HCT116 (cell line): ENCODE results near the gene SLC66A2. TPM values are rescaled to one million over a fixed set of nuclear protein-coding genes. Genes with fewer than 3 reads are reported as not detected.

Experiments used
- ATAC-seq: fragments of 200-7000 bp; cut with Tn5 transposase; 2 replicates; pipeline ENCODE4 v1.9.1; 2020; ENCODE audit warnings: mild to moderate bottlenecking, moderate library complexity
- BruUV-seq: library from RNA; stranded (reverse); fragments of 400-500 nt; replicated peaks from 2 replicates; lab custom pipeline; 2021; lab: Mats Ljungman, UMichigan
- CTCF ChIA-PET: fragments of 300-600 bp; sonication (Branson Sonifier 250); formaldehyde crosslinking; loops from one replicate; lab custom pipeline; 2021; ENCODE audit warnings: antibody characterized with exemption; lab: Charles Lee
- POLR2A ChIA-PET: fragments of 300-600, 350-600 bp; sonication (Branson Sonifier 250); formaldehyde crosslinking; loops from one replicate; lab custom pipeline; 2021; ENCODE audit warnings: antibody characterized with exemption; lab: Charles Lee
- RAD21 ChIA-PET, 2 experiments: fragments of 300-600 bp; sonication (Branson Sonifier 250); formaldehyde crosslinking; loops; one replicate each; lab custom pipeline; 2023; ENCODE audit warnings: low total read pairs in 2 of 2; ENCODE audit not compliant: uncharacterized antibody in 2 of 2, unreplicated experiment in 2 of 2, low non-redundant PET in 1 of 2; lab: Charles Lee
- DNase-seq: peaks from one replicate; pipeline ENCODE4 v3.0.0-alpha.2; 2010; ENCODE audit warnings: low read depth, low spot score
- H2AFZ ChIP-seq: fragments of 200-600 bp; shearing (Covaris generic), sonication (generic); 2 replicates; pipeline ENCODE4 v1.6.1; 2017; ENCODE audit warnings: low read depth, mixed run types, mixed read lengths, antibody characterized with exemption, low read length; ENCODE audit not compliant: poor library complexity, severe bottlenecking
- H3K27ac ChIP-seq: 2 replicates; pipeline ENCODE4 v1.5.1; 2012; ENCODE audit warnings: low read depth, low read length
- H3K27me3 ChIP-seq: fragments of 200-600 bp; sonication (generic); 2 replicates; pipeline ENCODE4 v1.6.1; 2016; ENCODE audit warnings: mixed run types, low read length, mixed read lengths; ENCODE audit not compliant: insufficient read depth
- H3K36me3 ChIP-seq, 2 experiments: fragments of 200-500 bp in 1 of 2; fragments of 200-600 bp in 1 of 2; sonication (Bioruptor generic) in 1 of 2; sonication (generic) in 1 of 2; 2 replicates each; pipeline versions ENCODE4 v1.5.1 to v1.6.1; 2014 to 2016; ENCODE audit warnings: low read length in 2 of 2, inconsistent platforms in 1 of 2, mixed read lengths in 1 of 2, mixed run types in 1 of 2; ENCODE audit not compliant: insufficient read depth in 2 of 2, control insufficient read depth in 1 of 2
- H3K4me1 ChIP-seq, 2 experiments: fragments of 200-600 bp in 1 of 2; sonication (generic) in 1 of 2; 2 replicates each; pipeline versions ENCODE4 v1.5.1 to v1.6.1; 2012 to 2017; ENCODE audit warnings: low read length in 2 of 2, inconsistent platforms in 1 of 2, mild to moderate bottlenecking in 1 of 2, mixed read lengths in 1 of 2, mixed run types in 1 of 2, moderate library complexity in 1 of 2; ENCODE audit not compliant: insufficient read depth in 2 of 2, control insufficient read depth in 1 of 2
- H3K4me2 ChIP-seq: fragments of 200-600 bp; sonication (generic); 2 replicates; pipeline ENCODE4 v1.6.1; 2017; ENCODE audit warnings: mixed run types, low read length, mixed read lengths
- H3K4me3 ChIP-seq, 2 experiments: fragments of 200-600 bp in 1 of 2; sonication (generic) in 1 of 2; replicated peaks in 1 of 2; 2 replicates each; pipeline ENCODE4 v1.5.1; 2011 to 2016; ENCODE audit warnings: low read length in 2 of 2, control low read depth in 1 of 2, low read depth in 1 of 2, mild to moderate bottlenecking in 1 of 2, mixed read lengths in 1 of 2, mixed run types in 1 of 2
- H3K79me2 ChIP-seq: fragments of 200-600 bp; sonication (generic); 2 replicates; pipeline ENCODE4 v1.6.1; 2017; ENCODE audit warnings: mild to moderate bottlenecking, mixed run types, low read length, moderate library complexity, mixed read lengths; ENCODE audit not compliant: insufficient read depth
- H3K9ac ChIP-seq: fragments of 200-600 bp; sonication (generic); 2 replicates; pipeline ENCODE4 v1.6.1; 2016; ENCODE audit warnings: low read length, mixed read lengths
- H3K9me2 ChIP-seq: fragments of 200-600 bp; sonication (generic), shearing (Covaris generic); 2 replicates; pipeline ENCODE4 v1.6.1; 2017; ENCODE audit warnings: mixed run types, mild to moderate bottlenecking, moderate library complexity; ENCODE audit not compliant: insufficient read depth
- H3K9me3 ChIP-seq, 2 experiments: fragments of 200-500 bp in 1 of 2; fragments of 200-600 bp in 1 of 2; sonication (Bioruptor generic) in 1 of 2; sonication (generic) in 1 of 2; 2 replicates each; pipeline ENCODE4 v1.6.1; 2014 to 2017; ENCODE audit warnings: low read length in 2 of 2, mixed read lengths in 2 of 2, inconsistent platforms in 1 of 2, low read depth in 1 of 2, mild to moderate bottlenecking in 1 of 2, mixed run types in 1 of 2, moderate library complexity in 1 of 2; ENCODE audit not compliant: control insufficient read depth in 1 of 2, insufficient read depth in 1 of 2
- H4K20me1 ChIP-seq: fragments of 200-600 bp; sonication (generic), shearing (Covaris generic); 2 replicates; pipeline ENCODE4 v1.6.1; 2017; ENCODE audit warnings: mixed run types, mild to moderate bottlenecking, moderate library complexity; ENCODE audit not compliant: insufficient read depth
- CBX3 ChIP-seq: IDR thresholded peaks from 2 replicates; pipeline ENCODE4 v1.6.1; 2012; ENCODE audit warnings: low read depth
- CTCF ChIP-seq, 3 experiments: fragments of 200-600 bp in 1 of 3; sonication (generic) in 1 of 3; IDR thresholded peaks in 2 of 3; conservative IDR thresholded peaks in 1 of 3; 2 replicates each; pipeline ENCODE4 v1.5.1; 2012 to 2017; ENCODE audit warnings: low read depth in 2 of 3, low read length in 2 of 3, antibody characterized with exemption in 1 of 3, borderline replicate concordance in 1 of 3, control low read depth in 1 of 3, mild to moderate bottlenecking in 1 of 3, mixed read lengths in 1 of 3, mixed run types in 1 of 3, moderate library complexity in 1 of 3; ENCODE audit not compliant: insufficient read depth in 1 of 3
- EZH2 ChIP-seq: fragments of 200-600 bp; sonication (generic); IDR thresholded peaks from 2 replicates; pipeline ENCODE4 v1.6.1; 2017; ENCODE audit warnings: antibody characterized with exemption, mixed run types
- FOSL1 ChIP-seq: IDR thresholded peaks from 2 replicates; pipeline ENCODE4 v1.6.1; 2012; ENCODE audit warnings: low read depth
- RAD21 ChIP-seq: IDR thresholded peaks from 2 replicates; pipeline ENCODE4 v1.6.1; 2012; ENCODE audit warnings: low read depth, mild to moderate bottlenecking
- SIN3A ChIP-seq: IDR thresholded peaks from 2 replicates; pipeline ENCODE4 v1.6.1; 2012; ENCODE audit warnings: low read depth
- SP1 ChIP-seq: IDR thresholded peaks from 2 replicates; pipeline ENCODE4 v1.6.1; 2012; ENCODE audit warnings: low read depth
- YY1 ChIP-seq: IDR thresholded peaks from 2 replicates; pipeline ENCODE4 v1.6.1; 2011; ENCODE audit warnings: low read length, low read depth, moderate library complexity, mild to moderate bottlenecking; ENCODE audit not compliant: insufficient replicate concordance; ENCODE audit errors: extremely low read depth
- ZNF274 ChIP-seq: fragments of 200-500 bp; sonication (Bioruptor generic); IDR thresholded peaks from 2 replicates; pipeline ENCODE4 v1.6.1; 2014; ENCODE audit warnings: mild to moderate bottlenecking, low read depth, low read length, inconsistent platforms
- intact Hi-C: fragments of 100-400 bp; cut with micrococcal nuclease; formaldehyde crosslinking; loops from 2 replicates; pipeline ENCODE4 v1.10.0; 2022
- total RNA-seq: library from RNA; stranded (reverse); gene quantifications from one replicate; pipeline ENCODE4 v1.2.1, GENCODE V29; 2021; ENCODE audit not compliant: unreplicated experiment
- TF ChIP-seq, protein P1 (sequence below): IDR thresholded peaks from 2 replicates; pipeline ENCODE4 v1.6.1; 2012

SLC66A2 gene
- total RNA-seq, 1 experiment from 2014 or later, result 44.9 TPM

DNA sequence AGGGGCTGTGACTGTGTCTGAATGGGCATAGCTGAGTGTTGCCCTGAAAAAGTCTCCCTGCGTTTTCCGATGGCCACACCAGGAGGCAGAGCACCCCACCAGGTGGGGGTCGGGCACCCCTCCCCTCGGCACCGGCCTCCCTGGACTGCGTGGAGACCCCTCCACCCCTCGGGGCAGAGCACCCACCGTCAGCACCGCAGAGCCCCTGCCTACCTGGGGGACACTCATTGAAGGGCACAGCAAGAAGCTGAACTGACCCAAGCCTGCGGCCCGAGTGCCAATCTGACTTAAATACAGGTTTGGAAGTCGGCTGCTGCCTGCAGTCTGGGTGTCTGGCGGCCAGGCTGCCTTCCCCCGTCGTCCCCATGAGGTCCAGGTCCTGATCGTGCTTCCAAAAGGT lies 83.8 kb downstream of the SLC66A2 start:
- Histone ChIP-seq H3K9me2 (no peaks in the 10 kb centered on the region), H3K79me2 (no peaks in the 10 kb centered on the region), H3K9me3 (no peaks in the 10 kb centered on the region), H3K9ac (no peak overlapping the region), H3K4me2 (no peak overlapping the region), H2AFZ (no peak overlapping the region), H3K4me3 (no peak overlapping the region), H3K4me1 (no peaks in the 10 kb centered on the region), H4K20me1 (no peaks in the 10 kb centered on the region), H3K27me3 (no peaks in the 10 kb centered on the region), H3K27ac (no peak overlapping the region), H3K36me3 (no peaks in the 10 kb centered on the region)
- DNase-seq (no peak), ATAC-seq (no peak)
- BruUV-seq, result no TSS peak
- TF ChIP-seq FOSL1 (no peak), EZH2 (no peak), RAD21 (no peak), CBX3 (no peak), YY1 (no peak), SIN3A (no peak), CTCF (IDR thresholded peaks at IDR 0.05 in 2 of 3, conservative IDR thresholded peaks at IDR 0.05 in 1 of 3; ENCODE audit: borderline replicate concordance in 1 of 3, insufficient read depth in 1 of 3, low read depth in 2 of 3, low read length in 2 of 3) (no peak), SP1 (no peak), ZNF274 (no peak)
- TF ChIP-seq, protein P1, sequence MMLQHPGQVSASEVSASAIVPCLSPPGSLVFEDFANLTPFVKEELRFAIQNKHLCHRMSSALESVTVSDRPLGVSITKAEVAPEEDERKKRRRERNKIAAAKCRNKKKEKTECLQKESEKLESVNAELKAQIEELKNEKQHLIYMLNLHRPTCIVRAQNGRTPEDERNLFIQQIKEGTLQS, result no peak
- ChIA-PET CTCF (no interaction called here), POLR2A (no interaction called here), RAD21 (no interaction called here)
- intact Hi-C loops, result no loop called here
